Type B pancreatic cell (in vitro differentiated cells): ENCODE data around the gene RRBP1. TPM values are rescaled to one million over a fixed set of nuclear protein-coding genes. Genes with fewer than 3 reads are reported as not detected.

ENCODE experiments used
- DNase-seq: peaks from one replicate; pipeline ENCODE4 v3.0.0; 2021; ENCODE audit warnings: mixed read lengths; ENCODE audit not compliant: unreplicated experiment; ENCODE audit errors: extremely low spot score
- H3K27ac Mint-ChIP-seq: 2 replicates; pipeline ENCODE4 v1.8.0; 2021; ENCODE audit warnings: mild to moderate bottlenecking, mixed read lengths
- H3K27me3 Mint-ChIP-seq: 2 replicates; pipeline ENCODE4 v1.8.0; 2021; ENCODE audit warnings: mixed read lengths
- H3K36me3 Mint-ChIP-seq: 2 replicates; pipeline ENCODE4 v1.8.0; 2021; ENCODE audit warnings: mixed read lengths
- H3K4me1 Mint-ChIP-seq: one replicate; pipeline ENCODE4 v1.8.0; 2021; ENCODE audit warnings: mixed read lengths; ENCODE audit not compliant: unreplicated experiment
- H3K4me3 Mint-ChIP-seq: 2 replicates; pipeline ENCODE4 v1.8.0; 2021; ENCODE audit warnings: mild to moderate bottlenecking, mixed read lengths
- H3K9me3 Mint-ChIP-seq: 2 replicates; pipeline ENCODE4 v1.8.0; 2021; ENCODE audit warnings: mixed read lengths
- CTCF ChIP-seq: fragments of 200-600 bp; sonication (generic); conservative IDR thresholded peaks from 2 replicates; pipeline ENCODE4 v1.5.0; 2021; ENCODE audit warnings: antibody characterized with exemption, mild to moderate bottlenecking
- total RNA-seq: library from RNA; stranded (reverse); gene quantifications from 2 replicates; pipeline ENCODE4 v1.2.1, GENCODE V29; 2021; ENCODE audit warnings: low replicate concordance

RRBP1 gene
- total RNA-seq, 1 donor from 2014 or later = 161 TPM

DNA sequence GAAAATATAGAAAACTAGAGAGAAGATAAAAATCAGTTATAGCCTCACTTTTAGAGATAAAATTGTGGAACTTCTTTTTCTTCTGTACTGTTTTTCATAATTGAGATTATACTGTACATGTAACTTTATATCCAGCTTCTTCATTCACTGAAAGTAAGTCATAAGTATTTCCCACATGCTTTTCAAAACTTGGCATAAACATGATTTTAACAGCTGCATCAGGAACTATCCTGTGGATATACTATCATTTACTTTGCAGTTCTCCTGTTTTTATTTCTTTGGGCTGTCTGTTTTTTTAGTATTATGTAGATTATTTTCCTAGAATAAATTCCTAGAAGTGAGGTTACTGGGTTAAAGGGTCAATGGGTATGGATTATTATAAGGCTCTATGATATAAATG, 97.4 kb downstream of the RRBP1 start:
- Mint-ChIP-seq H3K27me3 (no peaks in the 10 kb centered on the region), H3K4me3 (no peak overlapping the region), H3K36me3 (peaks cover 23% of the 10 kb centered on the region), H3K9me3 (peaks cover 4% of the 10 kb centered on the region), H3K27ac (peak overlapping the region; percentile 1), H3K4me1 (peaks cover 35% of the 10 kb centered on the region)
- no peak for TF ChIP-seq CTCF
- no peak for DNase-seq

DNA sequence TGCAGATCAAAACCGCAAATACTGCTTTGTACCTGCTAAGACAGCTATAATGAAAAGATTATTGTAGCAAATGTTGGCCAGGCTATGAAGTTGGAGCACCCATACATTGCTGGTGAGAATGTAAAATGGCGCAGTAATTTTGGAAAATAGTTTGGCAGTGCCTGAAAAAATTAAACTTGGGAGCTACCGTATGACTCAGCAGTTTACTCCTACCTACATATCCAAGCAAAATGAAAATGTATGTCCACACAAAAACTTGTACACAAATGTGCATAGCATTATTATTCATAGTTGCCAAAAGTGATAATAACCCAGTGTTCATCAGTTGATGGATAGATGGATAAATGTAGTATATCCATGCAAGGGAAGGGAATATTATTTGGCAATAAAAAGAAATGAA, 98.9 kb downstream of the RRBP1 start:
- Mint-ChIP-seq H3K4me1 (peaks cover 36% of the 10 kb centered on the region), H3K27ac (peak overlapping the region; percentile 32)
- TF ChIP-seq CTCF = no peak

GRCh38 chr20:17580895-17581294, 101.1 kb downstream of the RRBP1 start:
- TF ChIP-seq CTCF = no peak
- Mint-ChIP-seq H3K4me1 (peaks cover 26% of the 10 kb centered on the region), H3K36me3 (peaks cover 27% of the 10 kb centered on the region), H3K27me3 (no peaks in the 10 kb centered on the region), H3K27ac (peak overlapping the region; percentile 80), H3K9me3 (peaks cover 4% of the 10 kb centered on the region), H3K4me3 (no peak overlapping the region)
- no peak for DNase-seq

More for the DNA sequence above, 98.9 kb downstream of the RRBP1 start:
- H3K36me3 Mint-ChIP-seq = peaks cover 23% of the 10 kb centered on the region
- H3K27me3 Mint-ChIP-seq = no peaks in the 10 kb centered on the region
- no peak for DNase-seq
- no peak overlapping the region for H3K4me3 Mint-ChIP-seq
- H3K9me3 Mint-ChIP-seq = peaks cover 4% of the 10 kb centered on the region

DNA sequence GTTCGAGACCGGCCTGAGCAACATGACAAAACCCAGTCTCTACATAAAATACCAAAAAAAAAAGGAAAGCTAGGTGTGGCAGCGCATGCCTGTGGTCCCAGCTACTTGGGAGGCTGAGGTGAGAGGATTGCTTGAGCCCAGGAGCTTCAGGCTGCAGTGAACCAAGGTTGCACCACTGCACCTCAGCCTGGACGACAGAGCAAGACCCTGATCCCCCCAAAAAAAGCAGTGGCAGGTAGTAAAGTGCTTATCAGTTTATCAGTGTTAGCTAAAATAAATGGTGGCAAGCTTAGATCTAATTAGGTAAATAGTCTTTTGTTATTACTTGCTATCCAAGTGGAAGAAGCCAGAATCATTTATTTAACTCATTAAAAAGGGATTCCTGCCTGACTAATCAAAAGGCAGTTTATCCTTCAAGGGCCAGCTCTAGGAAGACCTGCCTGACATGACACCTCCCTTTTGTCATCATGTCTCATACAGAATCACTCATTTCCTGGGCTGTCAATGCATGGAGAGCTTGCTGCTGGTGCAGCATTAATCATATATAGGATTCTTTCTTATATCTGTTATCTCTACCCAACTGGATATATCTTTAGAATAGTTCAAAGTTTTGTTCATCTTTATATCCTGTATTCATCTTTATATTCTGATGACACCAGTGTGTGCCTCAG, 102.5 kb downstream of the RRBP1 start:
- DNase-seq = no peak
- Mint-ChIP-seq H3K27ac (peak overlapping the region; percentile 40), H3K27me3 (no peaks in the 10 kb centered on the region), H3K9me3 (peaks cover 4% of the 10 kb centered on the region), H3K4me3 (no peak overlapping the region), H3K4me1 (peaks cover 21% of the 10 kb centered on the region), H3K36me3 (peaks cover 30% of the 10 kb centered on the region)
- no peak for TF ChIP-seq CTCF

GRCh38 chr20:17576215-17576614, 105.8 kb downstream of the RRBP1 start:
- no peak overlapping the region for H3K4me3 Mint-ChIP-seq
- peaks cover 4% of the 10 kb centered on the region for H3K9me3 Mint-ChIP-seq
- no peak for TF ChIP-seq CTCF
- no peaks in the 10 kb centered on the region for H3K27me3 Mint-ChIP-seq
- peaks cover 43% of the 10 kb centered on the region for H3K4me1 Mint-ChIP-seq
- H3K36me3 Mint-ChIP-seq = peaks cover 23% of the 10 kb centered on the region
- DNase-seq = no peak
- peak overlapping the region; percentile 23 for H3K27ac Mint-ChIP-seq

- H3K27me3 Mint-ChIP-seq = no peaks in the 10 kb centered on the region
- no peak for DNase-seq
- H3K27ac Mint-ChIP-seq = peak overlapping the region; percentile 85
- H3K4me1 Mint-ChIP-seq = peaks cover 27% of the 10 kb centered on the region
- TF ChIP-seq CTCF = no peak
- H3K4me3 Mint-ChIP-seq = peak overlapping the region; percentile 97
- H3K36me3 Mint-ChIP-seq = peaks cover 14% of the 10 kb centered on the region
- H3K9me3 Mint-ChIP-seq = no peaks in the 10 kb centered on the region
These were observed 108.6 kb downstream of the RRBP1 start for GRCh38 chr20:17573463-17573862.
